Activated T-helper 1 cell treated with anti-CD3 and anti-CD28 coated beads, Interleukin-12 subunit alpha, Interleukin-12 subunit beta, Interleukin-2, Interleukin-4 antibody, amounts not matched to agents 30 ng/mL and 10 ng/mL and 1 ng/mL, durations not matched to agents 14 hours and 24 hours and 36 hours (primary cell): ENCODE measurements around the gene HTR2B. TPM values are rescaled to one million over a fixed set of nuclear protein-coding genes. Genes with fewer than 3 reads are reported as not detected.

ENCODE experiments used
- DNase-seq: peaks from one replicate; pipeline ENCODE4 v3.0.0; 2021; ENCODE audit warnings: low spot score
- H3K27ac Mint-ChIP-seq: one replicate; pipeline ENCODE4 v1.8.0; 2021; ENCODE audit warnings: mild to moderate bottlenecking, mixed read lengths
- H3K27me3 Mint-ChIP-seq: one replicate; pipeline ENCODE4 v1.8.0; 2022; ENCODE audit warnings: mild to moderate bottlenecking, moderate library complexity, mixed read lengths; ENCODE audit not compliant: insufficient read depth
- H3K36me3 Mint-ChIP-seq: one replicate; pipeline ENCODE4 v1.8.0; 2021; ENCODE audit warnings: low read depth, mixed read lengths
- H3K4me1 Mint-ChIP-seq: one replicate; pipeline ENCODE4 v1.8.0; 2021; ENCODE audit warnings: low read depth, mixed read lengths
- H3K4me3 Mint-ChIP-seq: one replicate; pipeline ENCODE4 v1.8.0; 2021; ENCODE audit warnings: mild to moderate bottlenecking, moderate library complexity, mixed read lengths
- H3K9me3 Mint-ChIP-seq: one replicate; pipeline ENCODE4 v1.8.0; 2021; ENCODE audit warnings: mixed read lengths
- intact Hi-C: fragments of 100-400 bp; cut with micrococcal nuclease; formaldehyde crosslinking; loops from one replicate; pipeline ENCODE4 v1.15.1; 2024
- total RNA-seq: library from RNA; stranded (reverse); gene quantifications from 2 replicates; pipeline ENCODE4 v1.2.3, GENCODE V29; 2022

Gene HTR2B
- total RNA-seq, 1 donor from 2014 or later: not detected

- no peaks in the 10 kb centered on the region for H3K27me3 Mint-ChIP-seq
These were observed 3.7 kb upstream of the HTR2B start for GRCh38 chr2:231128541-231128940.

GRCh38 chr2:231127936-231128335 is 3.1 kb upstream of the HTR2B start:
- H3K27ac Mint-ChIP-seq: no peak overlapping the region
- H3K4me3 Mint-ChIP-seq: no peak overlapping the region
- H3K27me3 Mint-ChIP-seq: no peaks in the 10 kb centered on the region
- peaks cover 4% of the 10 kb centered on the region for H3K36me3 Mint-ChIP-seq
- no peaks in the 10 kb centered on the region for H3K9me3 Mint-ChIP-seq
- no peak for DNase-seq
- peaks cover 25% of the 10 kb centered on the region for H3K4me1 Mint-ChIP-seq
- intact Hi-C loops: no loop called here

More at GRCh38 chr2:231128541-231128940, 3.7 kb upstream of the HTR2B start:
- peaks cover 4% of the 10 kb centered on the region for H3K36me3 Mint-ChIP-seq
- H3K27ac Mint-ChIP-seq: no peak overlapping the region
- H3K4me1 Mint-ChIP-seq: peaks cover 20% of the 10 kb centered on the region
- no peaks in the 10 kb centered on the region for H3K9me3 Mint-ChIP-seq
- H3K4me3 Mint-ChIP-seq: no peak overlapping the region
- intact Hi-C loops: no loop called here
- DNase-seq: no peak

DNA sequence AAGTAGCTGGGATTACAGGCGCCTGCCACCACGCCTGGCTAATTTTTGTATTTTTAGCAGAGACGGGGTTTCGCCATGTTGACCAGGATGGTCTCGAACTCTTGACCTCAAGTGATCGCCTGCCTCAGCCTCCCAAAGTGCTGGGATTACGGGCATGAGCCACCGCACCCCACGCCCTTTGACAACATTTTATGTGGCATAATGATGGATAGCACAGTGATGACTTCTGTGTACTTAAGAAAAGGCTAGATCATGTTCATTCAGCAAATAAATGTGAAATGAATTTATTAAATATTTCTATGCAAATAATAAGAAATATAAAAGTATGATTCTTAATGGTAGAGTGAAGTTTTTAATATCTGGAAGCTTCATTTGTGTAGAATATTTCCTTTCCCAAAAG is 2.6 kb upstream of the HTR2B start:
- intact Hi-C loops: no loop called here
- peaks cover 4% of the 10 kb centered on the region for H3K36me3 Mint-ChIP-seq
- H3K9me3 Mint-ChIP-seq: no peaks in the 10 kb centered on the region
- H3K27ac Mint-ChIP-seq: no peak overlapping the region
- peaks cover 25% of the 10 kb centered on the region for H3K4me1 Mint-ChIP-seq
- H3K27me3 Mint-ChIP-seq: no peaks in the 10 kb centered on the region
- DNase-seq: no peak
- no peak overlapping the region for H3K4me3 Mint-ChIP-seq

DNA sequence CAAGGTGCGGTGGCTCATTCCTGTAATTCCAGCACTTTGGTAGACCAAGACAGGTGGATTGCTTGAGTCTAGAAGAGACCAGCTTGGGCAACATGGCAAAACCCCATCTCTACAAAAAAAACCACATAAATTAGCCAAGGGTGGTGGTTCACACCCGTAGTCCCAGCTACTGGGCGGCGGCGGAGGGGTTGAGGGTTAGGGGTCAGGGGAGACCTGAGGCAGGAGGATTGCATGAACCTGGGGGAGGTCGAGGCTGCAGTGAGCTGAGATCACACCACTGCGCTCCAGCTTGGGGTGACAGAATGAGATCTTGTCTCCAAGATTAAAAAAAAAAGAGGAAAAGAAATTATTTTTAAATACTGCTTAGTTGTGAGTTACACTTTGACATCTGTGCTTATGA is 1.3 kb upstream of the HTR2B start:
- H3K4me3 Mint-ChIP-seq: no peak overlapping the region
- peaks cover 25% of the 10 kb centered on the region for H3K4me1 Mint-ChIP-seq
- H3K36me3 Mint-ChIP-seq: peaks cover 4% of the 10 kb centered on the region
- intact Hi-C loops: no loop called here
- no peak overlapping the region for H3K27ac Mint-ChIP-seq
- DNase-seq: no peak
- H3K27me3 Mint-ChIP-seq: no peaks in the 10 kb centered on the region
- no peaks in the 10 kb centered on the region for H3K9me3 Mint-ChIP-seq

DNA sequence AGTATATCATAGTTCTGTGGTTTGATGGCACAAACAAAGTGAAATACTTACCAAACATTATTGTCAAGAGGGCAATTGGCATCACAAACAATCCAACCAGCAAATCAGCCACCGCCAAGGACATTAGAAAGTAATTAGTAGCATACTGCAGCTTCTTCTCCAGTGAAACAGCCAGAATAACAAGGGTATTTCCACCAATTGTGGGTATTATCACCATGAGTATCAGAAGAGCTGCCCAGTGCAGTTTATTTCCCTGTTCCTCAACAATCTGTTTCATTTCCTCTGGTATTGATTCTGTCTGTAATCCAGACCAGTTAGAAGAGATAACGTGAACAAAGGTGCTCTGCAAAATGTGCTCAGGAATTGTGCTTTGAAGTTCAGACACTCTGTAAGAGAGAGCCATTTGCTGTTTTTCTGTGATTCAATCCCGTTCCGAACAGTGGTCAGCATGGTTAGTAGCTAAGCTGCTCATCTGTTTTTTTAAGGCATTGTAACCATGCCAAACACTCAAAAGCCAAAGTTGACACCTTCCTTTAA is 1.4 kb downstream of the HTR2B start:
- peaks cover 7% of the 10 kb centered on the region for H3K36me3 Mint-ChIP-seq
- no peak for DNase-seq

GRCh38 chr2:231118614-231118942 is 6.3 kb downstream of the HTR2B start:
- DNase-seq: no peak
- Mint-ChIP-seq H3K4me1 (peaks cover 10% of the 10 kb centered on the region), H3K4me3 (no peak overlapping the region), H3K27ac (no peak overlapping the region), H3K36me3 (peaks cover 5% of the 10 kb centered on the region), H3K9me3 (no peaks in the 10 kb centered on the region), H3K27me3 (no peaks in the 10 kb centered on the region)
- intact Hi-C loops: no loop called here

More for the DNA sequence above, 1.4 kb downstream of the HTR2B start:
- no peak overlapping the region for H3K27ac Mint-ChIP-seq
- H3K27me3 Mint-ChIP-seq: no peaks in the 10 kb centered on the region
- H3K4me3 Mint-ChIP-seq: no peak overlapping the region
- peaks cover 25% of the 10 kb centered on the region for H3K4me1 Mint-ChIP-seq
- H3K9me3 Mint-ChIP-seq: no peaks in the 10 kb centered on the region
- intact Hi-C loops: no loop called here

- Mint-ChIP-seq H3K27me3 (no peaks in the 10 kb centered on the region), H3K27ac (no peak overlapping the region), H3K36me3 (peaks cover 5% of the 10 kb centered on the region), H3K4me3 (no peak overlapping the region), H3K4me1 (peaks cover 5% of the 10 kb centered on the region), H3K9me3 (no peaks in the 10 kb centered on the region)
- DNase-seq: no peak
- intact Hi-C loops: no loop called here
These were observed 6.8 kb downstream of the HTR2B start for GRCh38 chr2:231117922-231118613.

- no peaks in the 10 kb centered on the region for H3K9me3 Mint-ChIP-seq
- peaks cover 5% of the 10 kb centered on the region for H3K4me1 Mint-ChIP-seq
- no peak for DNase-seq
- no peaks in the 10 kb centered on the region for H3K27me3 Mint-ChIP-seq
- peaks cover 7% of the 10 kb centered on the region for H3K36me3 Mint-ChIP-seq
- H3K27ac Mint-ChIP-seq: no peak overlapping the region
- no peak overlapping the region for H3K4me3 Mint-ChIP-seq
- intact Hi-C loops: no loop called here
These were observed 7.7 kb downstream of the HTR2B start for GRCh38 chr2:231117148-231117547.

GRCh38 chr2:231115651-231116050 is 9.2 kb downstream of the HTR2B start:
- Mint-ChIP-seq H3K4me3 (no peak overlapping the region), H3K4me1 (peaks cover 5% of the 10 kb centered on the region), H3K9me3 (no peaks in the 10 kb centered on the region), H3K27me3 (no peaks in the 10 kb centered on the region), H3K36me3 (peaks cover 16% of the 10 kb centered on the region), H3K27ac (no peak overlapping the region)
- intact Hi-C loops: no loop called here
- DNase-seq: no peak

- Mint-ChIP-seq H3K27me3 (no peaks in the 10 kb centered on the region), H3K4me1 (peaks cover 5% of the 10 kb centered on the region), H3K4me3 (no peak overlapping the region), H3K36me3 (peaks cover 20% of the 10 kb centered on the region), H3K9me3 (no peaks in the 10 kb centered on the region), H3K27ac (no peak overlapping the region)
- intact Hi-C loops: no loop called here
- no peak for DNase-seq
These were observed 11.4 kb downstream of the HTR2B start for GRCh38 chr2:231113489-231113888.

DNA sequence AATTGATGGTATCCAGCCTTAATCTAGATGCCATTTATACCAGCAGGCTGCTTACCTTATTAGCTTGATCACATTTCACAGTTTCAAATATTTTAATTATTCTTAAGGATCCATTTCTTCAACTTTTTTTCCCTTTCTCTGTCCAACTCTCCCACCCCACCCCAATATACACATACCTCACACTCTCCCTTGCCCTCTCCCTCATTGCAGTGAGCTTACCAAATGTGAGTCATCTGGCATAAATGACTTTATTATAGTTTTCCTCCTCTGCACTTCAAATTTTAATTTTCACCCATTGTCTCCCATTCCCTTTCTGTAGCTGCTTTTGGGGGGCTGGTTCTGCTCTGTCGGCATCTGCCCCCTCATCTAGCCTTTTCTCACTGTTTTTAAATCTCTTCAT is 12.9 kb downstream of the HTR2B start:
- Mint-ChIP-seq H3K9me3 (no peaks in the 10 kb centered on the region), H3K27me3 (no peaks in the 10 kb centered on the region), H3K4me1 (no peaks in the 10 kb centered on the region), H3K27ac (no peak overlapping the region), H3K4me3 (no peak overlapping the region), H3K36me3 (peaks cover 24% of the 10 kb centered on the region)
- no peak for DNase-seq
- intact Hi-C loops: no loop called here

- no peak overlapping the region for H3K27ac Mint-ChIP-seq
- H3K4me3 Mint-ChIP-seq: no peak overlapping the region
- intact Hi-C loops: no loop called here
- no peaks in the 10 kb centered on the region for H3K4me1 Mint-ChIP-seq
- H3K27me3 Mint-ChIP-seq: no peaks in the 10 kb centered on the region
- no peaks in the 10 kb centered on the region for H3K9me3 Mint-ChIP-seq
- H3K36me3 Mint-ChIP-seq: peaks cover 24% of the 10 kb centered on the region
- no peak for DNase-seq
These were observed 14.3 kb downstream of the HTR2B start for GRCh38 chr2:231110551-231110950.

- peaks cover 4% of the 10 kb centered on the region for H3K9me3 Mint-ChIP-seq
- intact Hi-C loops: loop anchor here (1.0 to 10.0 kb wide), 4 partner anchors 91 to 348 kb away; partner anchors contain the start of gene ARMC9
- no peaks in the 10 kb centered on the region for H3K27me3 Mint-ChIP-seq
- no peak overlapping the region for H3K4me3 Mint-ChIP-seq
- peaks cover 23% of the 10 kb centered on the region for H3K36me3 Mint-ChIP-seq
- H3K27ac Mint-ChIP-seq: no peak overlapping the region
- peak; percentile 25 for DNase-seq
- H3K4me1 Mint-ChIP-seq: peaks cover 22% of the 10 kb centered on the region
These were observed 20.6 kb downstream of the HTR2B start for GRCh38 chr2:231104115-231104713.
